CD4-positive, alpha-beta T cell treated with Interferon alpha-2 for 1 hour (primary cell): ENCODE measurements around the gene EP300.
"Not testable (repeated sequence)": the region's sequence is repeated elsewhere in the genome, so short reads cannot be mapped to it uniquely, and the experiment has no call there.

Experiments used
- DNase-seq, 2 donors: peaks; one replicate each; pipeline ENCODE4 v3.0.0-alpha.2; 2020 to 2022

The EP300 gene

DNA sequence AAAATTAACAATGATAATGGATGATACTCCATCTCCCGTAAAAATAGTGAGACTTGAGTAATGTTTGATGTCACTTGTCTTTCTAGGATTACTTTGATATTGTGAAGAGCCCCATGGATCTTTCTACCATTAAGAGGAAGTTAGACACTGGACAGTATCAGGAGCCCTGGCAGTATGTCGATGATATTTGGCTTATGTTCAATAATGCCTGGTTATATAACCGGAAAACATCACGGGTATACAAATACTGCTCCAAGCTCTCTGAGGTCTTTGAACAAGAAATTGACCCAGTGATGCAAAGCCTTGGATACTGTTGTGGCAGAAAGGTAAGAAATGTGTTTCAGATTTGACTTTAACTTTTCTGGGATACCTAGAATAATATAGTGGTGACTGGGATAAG, 64.7 kb downstream of the EP300 start:
- DNase-seq, result no peak

DNA sequence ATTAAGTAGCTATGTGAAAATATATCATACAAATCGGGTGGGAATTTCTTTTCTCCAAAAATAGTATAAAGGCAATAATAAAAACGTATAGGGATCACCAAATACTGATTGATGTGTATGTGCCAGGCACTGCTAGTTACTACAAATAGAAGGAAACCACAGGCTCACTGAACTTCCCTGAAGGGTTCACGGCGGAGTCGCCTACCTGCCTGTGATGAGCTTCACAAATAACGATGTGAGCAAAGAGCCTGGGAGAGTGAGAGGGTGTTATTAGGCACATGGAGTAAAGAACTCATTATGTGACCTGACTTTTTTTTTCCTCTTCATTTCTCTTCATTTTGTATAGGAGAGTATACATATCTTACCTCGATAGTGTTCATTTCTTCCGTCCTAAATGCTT, 76.8 kb downstream of the EP300 start:
- DNase-seq, result no peak

DNA sequence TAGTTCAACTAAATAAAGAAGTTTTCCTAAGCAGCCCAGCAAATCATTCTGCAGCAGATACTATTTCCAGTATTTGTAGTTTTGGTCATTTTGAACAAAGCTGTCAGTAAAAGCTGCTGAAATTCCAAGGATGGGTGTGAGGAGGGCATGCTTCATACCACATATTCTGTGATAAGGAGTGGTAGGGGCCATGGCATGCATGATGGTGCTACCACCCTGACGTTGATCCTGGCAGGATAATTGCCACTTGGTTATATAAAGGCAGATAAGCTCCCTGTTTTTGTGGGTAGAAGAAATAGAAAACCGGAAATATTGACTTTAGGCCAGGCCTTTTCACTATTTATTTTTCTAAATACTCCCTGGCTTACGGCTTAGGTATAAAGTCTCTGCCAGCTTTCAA, 79.6 kb downstream of the EP300 start:
- no peak for DNase-seq

DNA sequence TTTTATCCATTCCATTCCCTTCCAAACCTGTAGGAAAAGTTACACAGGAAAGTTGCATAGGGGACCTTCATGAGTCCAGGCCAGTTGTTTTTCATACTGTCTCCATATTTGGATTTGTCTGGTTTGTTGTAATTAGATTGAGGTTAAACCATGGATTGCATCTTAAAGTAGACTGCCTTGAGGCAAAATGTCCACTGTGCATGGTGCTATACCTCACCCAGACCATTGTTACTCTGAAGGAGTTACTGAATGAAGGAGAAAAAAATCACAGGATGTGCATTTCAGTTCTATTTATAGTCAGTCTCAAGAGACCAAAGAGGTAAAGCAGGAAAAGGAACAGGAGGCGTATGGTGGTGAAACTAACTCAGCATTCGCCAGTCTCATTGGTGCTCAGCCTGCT, 83.2 kb downstream of the EP300 start:
- no peak for DNase-seq

DNA sequence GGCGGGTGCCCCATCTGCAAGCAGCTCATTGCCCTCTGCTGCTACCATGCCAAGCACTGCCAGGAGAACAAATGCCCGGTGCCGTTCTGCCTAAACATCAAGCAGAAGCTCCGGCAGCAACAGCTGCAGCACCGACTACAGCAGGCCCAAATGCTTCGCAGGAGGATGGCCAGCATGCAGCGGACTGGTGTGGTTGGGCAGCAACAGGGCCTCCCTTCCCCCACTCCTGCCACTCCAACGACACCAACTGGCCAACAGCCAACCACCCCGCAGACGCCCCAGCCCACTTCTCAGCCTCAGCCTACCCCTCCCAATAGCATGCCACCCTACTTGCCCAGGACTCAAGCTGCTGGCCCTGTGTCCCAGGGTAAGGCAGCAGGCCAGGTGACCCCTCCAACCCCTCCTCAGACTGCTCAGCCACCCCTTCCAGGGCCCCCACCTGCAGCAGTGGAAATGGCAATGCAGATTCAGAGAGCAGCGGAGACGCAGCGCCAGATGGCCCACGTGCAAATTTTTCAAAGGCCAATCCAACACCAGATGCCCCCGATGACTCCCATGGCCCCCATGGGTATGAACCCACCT, 84.7 kb downstream of the EP300 start:
- DNase-seq, result no peak

DNA sequence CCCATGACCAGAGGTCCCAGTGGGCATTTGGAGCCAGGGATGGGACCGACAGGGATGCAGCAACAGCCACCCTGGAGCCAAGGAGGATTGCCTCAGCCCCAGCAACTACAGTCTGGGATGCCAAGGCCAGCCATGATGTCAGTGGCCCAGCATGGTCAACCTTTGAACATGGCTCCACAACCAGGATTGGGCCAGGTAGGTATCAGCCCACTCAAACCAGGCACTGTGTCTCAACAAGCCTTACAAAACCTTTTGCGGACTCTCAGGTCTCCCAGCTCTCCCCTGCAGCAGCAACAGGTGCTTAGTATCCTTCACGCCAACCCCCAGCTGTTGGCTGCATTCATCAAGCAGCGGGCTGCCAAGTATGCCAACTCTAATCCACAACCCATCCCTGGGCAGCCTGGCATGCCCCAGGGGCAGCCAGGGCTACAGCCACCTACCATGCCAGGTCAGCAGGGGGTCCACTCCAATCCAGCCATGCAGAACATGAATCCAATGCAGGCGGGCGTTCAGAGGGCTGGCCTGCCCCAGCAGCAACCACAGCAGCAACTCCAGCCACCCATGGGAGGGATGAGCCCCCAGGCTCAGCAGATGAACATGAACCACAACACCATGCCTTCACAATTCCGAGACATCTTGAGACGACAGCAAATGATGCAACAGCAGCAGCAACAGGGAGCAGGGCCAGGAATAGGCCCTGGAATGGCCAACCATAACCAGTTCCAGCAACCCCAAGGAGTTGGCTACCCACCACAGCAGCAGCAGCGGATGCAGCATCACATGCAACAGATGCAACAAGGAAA, 85.4 kb downstream of the EP300 start:
- no peak for DNase-seq

DNA sequence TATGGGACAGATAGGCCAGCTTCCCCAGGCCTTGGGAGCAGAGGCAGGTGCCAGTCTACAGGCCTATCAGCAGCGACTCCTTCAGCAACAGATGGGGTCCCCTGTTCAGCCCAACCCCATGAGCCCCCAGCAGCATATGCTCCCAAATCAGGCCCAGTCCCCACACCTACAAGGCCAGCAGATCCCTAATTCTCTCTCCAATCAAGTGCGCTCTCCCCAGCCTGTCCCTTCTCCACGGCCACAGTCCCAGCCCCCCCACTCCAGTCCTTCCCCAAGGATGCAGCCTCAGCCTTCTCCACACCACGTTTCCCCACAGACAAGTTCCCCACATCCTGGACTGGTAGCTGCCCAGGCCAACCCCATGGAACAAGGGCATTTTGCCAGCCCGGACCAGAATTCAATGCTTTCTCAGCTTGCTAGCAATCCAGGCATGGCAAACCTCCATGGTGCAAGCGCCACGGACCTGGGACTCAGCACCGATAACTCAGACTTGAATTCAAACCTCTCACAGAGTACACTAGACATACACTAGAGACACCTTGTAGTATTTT, 86.1 kb downstream of the EP300 start:
- no peak for DNase-seq

DNA sequence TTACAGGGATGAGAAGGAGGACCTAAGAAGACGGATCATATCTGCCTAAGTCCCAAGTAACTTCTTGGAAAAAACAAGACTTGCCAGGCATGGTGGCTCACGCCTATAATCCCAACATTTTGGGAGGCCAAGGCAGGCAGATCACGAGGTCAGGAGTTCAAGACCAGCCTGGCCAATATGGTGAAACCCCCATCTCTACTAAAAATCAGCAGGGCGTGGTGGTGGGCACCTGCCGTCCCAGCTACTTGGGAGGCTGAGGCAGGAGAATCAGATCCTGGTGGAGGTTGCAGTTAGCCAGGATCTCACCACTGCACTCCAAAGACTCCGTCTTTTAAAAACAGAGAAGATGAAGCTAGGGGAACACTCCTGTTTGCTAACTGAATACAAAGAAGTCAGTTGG, 88.0 kb downstream of the EP300 start:
- DNase-seq, result not testable (repeated sequence)

DNA sequence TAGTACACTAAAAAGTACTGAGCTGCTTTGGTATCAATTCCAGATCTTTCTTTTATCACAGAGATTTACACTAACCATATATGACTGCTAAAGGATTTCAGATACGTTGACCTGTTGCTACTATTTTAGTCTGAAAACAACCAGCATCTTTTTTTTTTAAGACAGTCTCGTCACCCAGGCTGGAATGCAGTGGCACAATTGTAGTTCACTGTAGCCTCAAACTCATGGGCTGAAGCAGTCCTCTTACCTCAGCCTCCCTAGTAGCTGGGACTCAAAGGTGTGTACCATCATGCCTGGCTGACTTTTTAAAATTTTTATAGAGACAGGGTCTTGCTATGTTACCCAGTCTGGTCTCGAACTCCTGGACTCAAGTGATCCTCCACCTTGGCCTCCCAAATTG, 88.5 kb downstream of the EP300 start:
- DNase-seq, result no peak

DNA sequence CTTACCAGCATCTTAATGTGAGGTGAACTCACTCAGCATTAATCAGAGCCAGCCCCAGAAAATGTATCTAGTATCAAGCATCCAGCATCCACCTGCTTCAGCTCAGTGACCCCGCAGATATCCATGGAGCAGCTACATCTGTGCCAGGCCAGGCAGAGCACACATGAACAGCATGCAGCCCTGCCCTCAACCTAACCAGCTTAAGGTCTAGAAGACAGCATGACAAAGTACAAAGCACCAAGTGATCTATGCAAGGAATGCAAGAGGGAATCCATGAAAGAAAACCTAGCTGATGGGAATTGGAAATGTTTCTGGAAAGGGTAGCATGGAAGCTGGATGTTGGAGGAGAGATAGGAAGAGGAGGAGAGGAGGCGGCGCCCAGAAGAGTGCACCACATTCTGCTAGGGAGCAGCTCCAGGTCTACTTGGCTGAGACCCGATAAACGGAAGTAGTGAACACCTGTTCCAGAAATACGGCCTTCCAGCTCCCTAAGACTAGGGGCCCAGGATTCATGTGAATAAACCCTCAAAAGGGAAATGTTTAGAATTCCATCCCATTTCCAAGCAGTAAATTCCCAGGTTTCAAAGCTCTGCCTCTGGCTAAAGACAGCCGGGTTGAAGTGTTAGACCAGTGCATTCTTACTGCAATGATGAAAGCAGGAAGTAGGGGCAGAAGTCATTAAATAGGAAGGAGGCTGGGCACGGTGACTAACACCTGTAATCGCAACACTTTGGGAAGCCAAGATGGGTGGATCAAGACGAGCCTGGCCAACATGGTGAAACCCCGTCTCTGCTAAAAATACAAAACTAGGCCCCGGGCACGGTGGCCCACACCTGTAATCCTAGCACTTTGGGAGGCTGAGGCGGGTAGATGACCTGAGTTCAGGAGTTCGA, 89.2 kb downstream of the EP300 start:
- peak in 1 of 2 donors; percentile 29 for DNase-seq

DNA sequence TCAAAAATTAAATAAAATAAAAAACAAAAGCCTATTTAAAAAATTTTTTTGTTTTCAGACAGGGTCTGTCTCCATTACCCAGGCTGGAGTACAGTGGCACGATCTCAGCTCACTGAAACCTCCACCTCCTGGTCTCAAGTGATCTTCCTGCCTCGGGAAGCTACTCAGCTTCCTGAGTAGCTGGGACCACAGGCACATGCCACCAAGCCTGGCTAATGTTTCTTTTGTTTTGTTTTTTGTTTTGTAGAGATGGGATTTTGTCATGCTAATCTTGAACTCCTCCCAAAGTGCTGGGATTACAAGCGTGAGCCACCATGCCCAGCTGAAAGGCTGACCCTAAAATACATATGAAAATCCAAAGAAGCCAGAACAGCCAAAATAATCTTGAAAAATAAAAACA, 92.3 kb downstream of the EP300 start:
- DNase-seq, result no peak

DNA sequence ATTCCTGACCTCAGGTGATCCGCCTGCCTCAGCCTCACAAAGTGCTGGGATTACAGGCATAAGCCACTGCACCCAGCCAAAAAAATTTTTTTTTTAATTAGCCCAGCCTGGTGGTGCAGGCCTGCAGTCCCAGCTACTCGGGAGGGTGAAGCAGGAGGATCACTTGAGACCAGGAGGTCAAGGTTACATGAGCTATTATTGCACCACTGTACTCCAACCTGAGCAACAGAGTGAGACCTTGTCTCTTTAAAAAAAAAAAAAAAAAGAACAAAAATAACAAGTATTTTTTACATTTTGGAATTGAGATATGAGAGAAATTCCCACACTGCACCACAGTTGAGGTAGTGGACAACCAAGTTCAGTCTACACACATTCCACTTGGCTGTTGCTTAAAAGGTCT, 99.1 kb downstream of the EP300 start:
- no peak for DNase-seq

DNA sequence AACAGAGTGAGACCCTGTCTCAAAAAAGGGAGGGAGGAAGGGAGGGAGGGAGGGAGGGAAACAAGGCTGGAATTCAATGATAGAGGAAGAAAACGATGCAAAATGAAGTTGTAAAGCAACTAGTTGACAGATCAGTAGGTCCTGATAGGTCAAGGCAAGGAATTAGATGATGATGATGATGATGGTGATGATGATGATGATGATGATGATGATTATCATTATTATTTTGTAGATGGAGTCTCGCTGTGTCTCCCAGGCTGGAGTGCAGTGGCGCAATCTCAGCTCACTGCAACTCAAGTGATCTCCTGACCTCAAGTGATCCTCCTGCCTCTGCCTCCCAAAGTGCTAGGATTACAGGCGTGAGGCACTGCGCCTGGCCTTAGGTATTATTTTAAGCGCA, 101.4 kb downstream of the EP300 start:
- DNase-seq, result no peak

DNA sequence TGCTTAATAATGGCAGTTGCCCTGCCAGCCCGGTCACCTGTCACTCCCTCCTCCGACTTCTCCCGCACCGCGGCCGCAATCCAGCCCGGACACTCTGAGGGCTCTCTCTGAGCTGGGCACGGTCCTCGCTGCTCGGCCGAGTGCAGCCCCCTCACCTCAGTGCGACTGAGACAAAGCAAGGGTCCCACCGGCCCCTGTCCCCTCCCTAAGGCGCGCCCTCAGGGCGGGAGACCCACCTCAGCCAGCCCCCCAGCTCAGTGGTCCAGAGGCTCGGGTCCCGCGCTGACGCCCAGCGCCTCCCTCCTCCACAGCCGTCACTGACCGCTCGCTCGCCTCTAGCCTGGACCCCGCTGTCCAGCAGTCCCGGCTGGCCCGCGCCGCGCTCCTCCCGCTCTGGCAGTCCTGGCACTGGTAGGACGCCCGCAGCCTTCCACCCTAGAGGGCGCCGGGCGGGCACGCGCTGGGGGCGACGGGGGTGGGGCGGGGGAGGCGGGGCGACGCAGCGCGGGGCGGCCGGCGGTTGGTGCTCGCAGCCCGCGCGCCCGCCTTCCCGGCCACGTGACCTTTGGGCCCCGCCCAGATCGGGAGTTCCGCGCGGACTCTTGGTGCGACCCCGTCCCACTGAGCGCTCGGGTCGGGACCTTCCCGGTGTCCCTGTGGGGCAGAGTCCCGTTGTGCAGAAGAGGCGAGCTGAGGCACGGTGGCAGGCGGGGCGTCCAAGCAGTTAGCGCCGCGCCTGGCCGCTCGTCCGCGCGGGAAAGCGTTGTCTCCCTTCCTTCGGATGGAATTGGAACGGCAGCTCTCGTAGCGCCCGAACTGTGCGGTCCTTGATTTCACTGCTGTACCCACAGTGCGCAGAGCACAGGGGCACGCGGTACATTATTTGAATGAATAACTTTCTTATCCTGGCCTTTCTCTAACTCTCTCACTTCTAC, 104.9 kb downstream of the EP300 start:
- peak; percentile 75 to 84 for DNase-seq

DNA sequence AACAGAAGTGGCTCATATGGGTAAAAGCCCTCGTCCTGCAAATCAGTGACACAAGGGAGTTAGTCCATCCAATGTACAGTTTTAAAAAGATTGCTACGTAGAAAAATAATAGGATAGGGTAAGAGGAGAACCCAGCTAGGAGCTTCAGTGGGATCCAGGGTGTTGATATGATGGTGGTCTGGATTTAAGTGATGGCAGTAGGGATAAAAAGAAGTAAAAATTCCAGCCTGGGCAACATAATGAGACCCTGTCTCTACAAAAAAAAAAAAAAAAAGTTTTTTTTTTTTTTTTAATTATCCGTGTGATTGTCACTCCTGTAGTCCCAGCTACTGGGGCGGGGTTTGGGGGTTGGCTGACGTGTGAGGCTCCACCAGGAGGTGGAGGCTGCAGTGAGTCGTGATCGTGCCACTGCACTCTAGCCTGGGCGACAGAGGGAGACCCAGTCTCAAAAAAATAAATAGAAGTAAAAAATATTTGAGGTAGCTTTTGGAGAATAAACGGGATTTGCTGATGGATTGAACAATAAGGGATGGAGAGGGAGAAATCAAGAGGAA, 105.7 kb downstream of the EP300 start:
- peak; percentile 16 to 56 for DNase-seq

DNA sequence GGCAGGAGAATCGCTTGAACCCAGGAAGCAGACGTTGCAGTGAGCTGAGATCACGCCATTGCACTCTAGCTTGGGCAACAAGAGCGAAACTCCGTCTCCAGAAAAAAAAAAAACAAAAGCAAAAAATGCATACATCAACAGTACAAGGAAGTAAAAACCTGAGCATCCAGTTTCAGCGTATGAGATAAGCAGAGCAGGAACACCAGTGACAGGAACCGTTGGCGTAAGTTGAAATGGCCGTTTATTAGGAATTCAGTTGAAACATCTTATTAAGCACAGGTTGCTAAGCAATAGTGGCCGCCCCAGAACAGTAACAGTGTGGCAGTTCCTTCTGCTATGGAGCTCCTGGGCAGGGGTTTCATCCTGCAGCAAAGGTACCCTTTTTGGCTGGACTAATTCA, 108.7 kb downstream of the EP300 start:
- DNase-seq, result no peak

DNA sequence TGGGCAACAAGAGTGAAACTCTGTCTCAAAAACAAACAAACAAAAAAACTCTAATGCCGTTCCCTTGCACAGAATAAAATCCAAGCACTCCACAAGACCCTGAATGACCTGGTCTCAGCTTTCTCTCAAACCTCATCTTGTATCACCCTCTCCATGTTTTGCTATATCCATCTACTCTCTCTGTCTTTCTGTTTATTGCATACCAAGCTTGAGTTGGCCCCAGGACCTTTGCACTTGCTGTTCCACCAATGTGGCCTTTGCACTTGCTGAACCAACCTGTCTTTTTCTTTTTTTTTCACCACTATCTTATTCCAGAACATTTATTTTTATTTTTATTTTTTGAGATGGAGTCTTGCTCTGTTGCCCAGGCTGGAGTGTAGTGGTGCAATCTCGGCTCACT, 110.7 kb downstream of the EP300 start:
- DNase-seq, result no peak

DNA sequence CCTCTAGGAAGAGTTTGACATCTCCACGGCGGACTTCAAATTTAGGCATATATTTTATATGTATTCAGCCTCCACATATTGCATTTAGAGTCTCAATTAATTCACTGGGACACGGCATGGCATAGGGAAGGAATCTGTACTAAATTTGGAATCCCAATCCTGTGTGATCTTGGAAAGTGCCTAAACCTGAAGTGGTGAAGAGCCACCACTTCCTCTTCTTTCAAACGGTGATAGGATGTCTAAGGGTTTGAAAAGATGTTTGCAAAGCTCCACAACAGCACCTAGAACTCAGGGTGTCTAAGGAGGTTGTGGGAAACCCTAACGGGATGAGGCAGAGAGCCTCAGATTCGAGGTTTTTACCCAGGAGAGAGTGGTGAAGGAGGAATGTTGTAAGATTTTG, 111.7 kb downstream of the EP300 start:
- DNase-seq, result no peak

DNA sequence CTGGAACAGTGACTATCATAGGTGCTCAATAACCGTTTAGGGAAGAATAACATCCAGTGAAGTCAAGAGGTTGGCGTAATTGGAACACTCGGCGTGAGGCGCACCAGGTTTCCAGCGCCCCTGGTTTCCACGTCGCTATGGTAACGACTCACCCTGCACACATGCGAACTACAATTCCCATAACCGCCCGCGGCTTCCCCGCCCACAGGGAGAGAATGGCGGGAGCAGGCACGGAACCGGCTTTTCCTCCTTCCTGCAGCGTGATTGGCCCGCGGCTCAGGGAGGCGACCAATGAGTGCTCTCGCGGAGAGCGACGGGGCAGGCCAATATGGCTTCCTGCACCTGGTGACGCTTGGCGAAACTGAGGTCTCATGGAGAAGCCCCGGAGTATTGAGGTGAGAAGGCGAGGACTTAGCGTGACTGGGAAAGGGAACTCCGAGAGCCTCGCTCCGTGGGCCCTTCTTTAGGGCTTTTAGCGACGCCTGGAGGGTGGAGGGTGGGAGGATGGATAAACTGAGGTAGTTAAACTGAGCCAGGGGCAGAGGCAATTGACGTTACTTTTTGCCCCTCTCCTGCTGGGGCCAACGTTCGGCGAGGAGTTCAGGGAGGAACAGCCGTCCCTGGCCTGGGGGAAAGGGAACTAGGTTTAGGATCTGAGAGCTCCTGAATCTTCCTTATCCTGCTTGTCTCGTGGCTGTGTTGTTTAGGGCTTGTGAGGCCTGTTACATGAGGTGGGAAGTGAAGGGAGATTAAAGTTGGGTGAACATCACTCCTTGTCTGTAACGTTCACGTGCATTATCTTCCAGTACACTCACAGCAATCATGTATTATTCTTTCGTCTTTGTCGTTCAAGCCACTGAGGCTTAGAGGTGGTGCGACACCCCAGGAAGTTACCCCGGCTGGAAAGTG, 112.9 kb downstream of the EP300 start, which contains the start of gene L3MBTL2:
L3MBTL2 (plus strand) TSS at position 321 of the 909 bp plus-strand sequence; CDS start at position 372, 51 bp downstream.
- DNase-seq, result peak; percentile 98 to 99

DNA sequence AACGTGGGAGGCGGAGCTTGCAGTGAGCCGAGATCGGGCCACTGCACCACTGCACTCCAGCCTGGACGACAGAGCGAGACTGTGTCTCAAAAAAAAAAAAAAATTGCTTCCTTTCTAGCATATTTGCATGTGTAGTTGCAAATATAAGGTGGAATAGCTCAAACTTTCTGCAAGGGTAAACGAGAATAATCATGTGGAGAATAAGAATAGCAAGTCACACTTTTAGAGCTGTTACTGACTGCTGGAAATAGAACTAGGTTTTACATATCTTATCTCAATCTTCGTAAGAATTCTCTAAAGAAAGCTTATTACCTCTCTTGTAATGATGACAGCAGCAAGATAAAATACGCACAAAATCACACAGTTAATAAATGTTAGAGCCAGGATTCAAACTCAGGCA, 114.3 kb downstream of the EP300 start:
- no peak for DNase-seq

DNA sequence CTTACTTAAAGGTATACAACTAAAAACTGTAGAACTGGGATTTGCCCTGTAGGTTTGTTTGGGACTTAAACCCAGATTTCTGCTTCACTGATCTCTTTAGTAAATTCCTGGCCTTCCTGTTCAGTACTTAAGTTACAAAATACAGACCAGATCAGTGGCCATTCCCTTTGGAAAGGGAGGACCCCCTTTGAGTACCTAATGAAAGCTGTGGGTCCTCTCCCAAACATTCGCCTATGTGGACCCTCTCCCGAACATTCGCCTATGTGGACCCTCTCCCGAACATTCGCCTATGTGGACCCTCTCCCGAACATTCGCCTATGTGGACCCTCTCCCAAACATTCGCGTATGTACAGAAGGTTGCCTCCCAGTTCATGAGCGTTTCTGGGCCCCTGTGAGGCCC, 123.0 kb downstream of the EP300 start:
- no peak for DNase-seq
